ENCODE data around the gene GEN1.
"Not testable (repeated sequence)": the region's sequence is repeated elsewhere in the genome, so short reads cannot be mapped to it uniquely, and the experiment has no call there.

The GEN1 gene

DNA sequence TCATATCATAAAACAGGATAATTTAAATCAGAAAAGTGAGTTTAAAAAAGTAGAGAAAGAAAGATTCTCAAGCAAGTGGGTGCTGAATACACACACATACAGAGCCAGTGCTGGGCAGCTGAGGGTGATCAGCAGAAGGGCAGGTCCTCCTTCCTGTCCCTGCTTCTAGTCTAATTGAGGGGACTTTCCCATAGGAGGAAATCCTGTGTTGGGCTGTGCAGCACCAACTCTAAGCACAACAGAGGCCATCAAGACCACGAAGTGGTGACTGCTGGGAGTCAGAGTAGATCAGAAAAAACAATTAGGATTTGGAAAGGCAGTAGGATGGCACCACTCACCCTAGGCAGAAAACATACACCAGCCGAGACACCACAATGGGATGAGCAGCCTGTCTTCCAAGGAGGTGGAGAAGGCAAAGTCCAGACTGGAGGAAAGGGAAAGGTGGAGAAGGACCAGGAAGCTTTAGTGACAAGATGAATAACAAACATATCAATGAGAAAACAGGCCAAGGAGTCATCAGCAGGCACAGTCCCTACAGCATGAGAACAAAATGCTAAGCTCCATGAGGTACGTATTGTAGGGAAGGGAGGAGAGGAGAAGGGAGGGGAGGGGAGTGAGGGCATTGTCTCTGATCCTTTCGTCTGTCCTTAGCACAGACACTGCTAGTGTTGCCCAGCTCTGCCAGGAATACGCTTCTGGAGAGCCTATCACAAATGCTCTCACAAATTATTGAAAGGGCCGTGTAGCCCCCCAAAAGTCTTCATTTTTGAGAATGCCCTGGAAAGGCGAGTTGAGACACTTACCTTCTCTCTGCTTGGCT, 45.6 kb downstream of the GEN1 start:
- DNase-seq, result no peak

- no peak for DNase-seq
These were observed 46.3 kb downstream of the GEN1 start for GRCh38 chr2:17800219-17800618.

DNA sequence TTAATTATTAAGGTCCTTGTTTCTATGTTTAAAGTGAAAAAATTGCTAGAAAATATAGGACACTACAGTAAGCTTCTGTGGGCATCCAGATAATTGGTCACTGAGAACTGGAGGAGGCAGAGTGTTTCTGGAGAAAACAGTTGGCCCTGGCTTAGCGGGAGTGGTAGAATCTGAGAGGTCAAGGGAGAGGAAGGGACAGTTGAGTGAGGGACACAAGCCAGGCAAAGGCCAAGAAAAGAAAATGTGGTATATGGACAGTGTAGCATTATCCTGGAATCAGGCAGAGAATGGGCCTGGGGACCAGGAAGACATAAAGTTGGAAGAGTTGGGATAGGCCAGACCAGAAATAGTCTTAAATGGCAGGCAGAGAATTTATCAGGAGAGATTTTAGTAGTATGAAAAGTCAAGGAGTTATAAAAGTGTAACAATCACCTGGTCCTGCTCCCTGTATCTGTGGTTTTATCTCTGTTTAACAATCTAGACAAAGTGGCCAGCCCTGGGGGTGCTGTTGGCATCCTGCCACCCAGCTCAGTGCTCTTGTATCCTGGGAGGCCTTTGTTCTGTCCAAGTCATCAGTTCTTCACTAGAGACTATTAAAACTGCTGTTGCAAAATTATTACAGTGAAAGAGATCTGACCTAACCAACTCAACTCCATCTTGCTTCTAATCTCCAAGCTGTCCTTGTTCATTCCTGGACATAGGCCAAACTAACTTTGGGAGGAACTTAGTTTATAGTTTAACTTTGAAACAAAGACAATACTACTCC, 46.9 kb downstream of the GEN1 start:
- no peak for DNase-seq

GRCh38 chr2:17803497-17803896, 49.6 kb downstream of the GEN1 start:
- DNase-seq, result no peak

- DNase-seq, result no peak
These were observed 50.4 kb downstream of the GEN1 start for GRCh38 chr2:17804358-17804757.

- no peak for DNase-seq
These were observed 51.2 kb downstream of the GEN1 start for GRCh38 chr2:17805166-17805565.

DNA sequence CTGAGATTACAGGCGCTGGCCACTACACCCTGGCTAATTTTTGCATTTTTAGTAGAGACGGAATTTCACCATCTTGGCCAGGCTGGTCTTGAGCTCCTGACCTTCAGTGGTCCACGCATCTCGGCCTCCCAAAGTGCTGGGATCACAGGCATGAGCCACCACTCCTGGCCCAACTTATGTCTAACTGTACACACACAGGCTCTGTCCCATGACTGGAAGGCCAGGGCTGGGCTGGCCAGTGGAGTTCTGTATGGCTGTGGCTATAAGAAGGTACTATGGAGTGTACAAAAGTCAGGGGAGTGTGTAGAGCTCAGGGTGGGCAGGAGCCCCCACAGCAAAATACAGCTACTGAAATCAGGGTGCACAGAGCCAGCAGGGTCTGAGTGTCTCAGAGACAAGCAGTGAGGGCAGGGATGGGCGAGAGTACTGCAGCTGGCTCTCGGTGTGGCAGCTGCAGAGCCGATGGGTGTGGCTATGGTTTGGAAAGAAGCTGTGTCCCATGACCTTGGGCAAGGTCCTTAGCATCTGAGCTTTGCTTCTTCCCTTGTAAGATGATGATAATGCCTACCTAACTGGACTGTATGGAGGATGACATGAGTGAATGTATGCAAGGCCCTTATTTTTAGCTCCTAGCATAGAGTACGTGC, 51.9 kb downstream of the GEN1 start:
- no peak for DNase-seq

- no peak for DNase-seq
These were observed 59.2 kb downstream of the GEN1 start for GRCh38 chr2:17813010-17813741.

DNA sequence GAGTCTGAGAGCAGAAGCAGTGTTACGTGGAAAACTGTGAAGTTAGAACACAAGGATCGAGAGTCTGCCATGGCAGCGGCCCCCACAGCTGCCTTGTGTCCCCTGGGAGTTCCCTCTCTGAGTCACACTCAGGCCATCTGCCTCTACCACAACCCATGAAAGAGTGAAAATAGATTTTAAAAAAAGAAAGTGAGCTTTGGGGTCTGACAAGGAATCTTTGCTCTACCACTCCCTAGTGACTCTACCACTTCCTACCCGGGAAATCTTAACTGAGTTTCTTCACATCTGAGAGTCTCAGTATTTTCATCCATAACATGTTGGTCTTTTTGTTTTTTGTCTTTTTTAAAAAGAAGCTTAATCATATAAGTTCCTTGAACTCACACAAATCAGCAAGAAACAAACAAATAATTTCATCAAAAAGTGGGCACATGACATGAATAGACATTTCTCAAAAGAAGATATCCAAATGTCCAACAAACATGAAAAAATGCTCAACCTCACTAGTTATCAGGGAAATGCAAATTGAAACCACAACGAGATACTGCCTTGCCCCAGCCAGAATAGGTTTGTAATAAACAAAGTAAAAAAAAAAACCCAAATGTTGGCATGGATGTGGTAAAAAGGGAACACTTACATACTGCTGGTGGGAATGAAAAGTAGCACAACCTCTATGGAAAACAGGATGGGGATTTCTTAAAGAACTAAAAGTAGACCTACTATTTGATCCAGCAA, 60.0 kb downstream of the GEN1 start:
- DNase-seq, result no peak

DNA sequence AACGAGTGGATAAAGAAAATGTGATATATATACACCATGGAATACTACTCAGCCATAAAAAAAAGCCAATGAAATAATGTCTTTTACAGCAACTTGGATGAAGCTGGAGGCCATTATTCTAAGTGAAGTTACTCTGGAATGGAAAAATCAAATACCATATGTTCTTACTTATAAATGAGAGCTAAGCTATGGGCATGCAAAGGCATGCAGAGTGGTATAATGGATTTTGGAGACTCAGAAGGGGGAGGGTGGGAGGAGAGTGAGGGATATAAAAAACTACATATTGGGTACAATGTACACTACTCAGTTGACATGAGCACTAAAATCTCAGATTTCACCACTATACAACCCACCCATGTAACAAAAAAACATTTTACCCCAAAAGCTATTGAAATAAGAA, 60.7 kb downstream of the GEN1 start:
- no peak for DNase-seq

- no peak for DNase-seq
These were observed 61.7 kb downstream of the GEN1 start for GRCh38 chr2:17815468-17816184.

DNA sequence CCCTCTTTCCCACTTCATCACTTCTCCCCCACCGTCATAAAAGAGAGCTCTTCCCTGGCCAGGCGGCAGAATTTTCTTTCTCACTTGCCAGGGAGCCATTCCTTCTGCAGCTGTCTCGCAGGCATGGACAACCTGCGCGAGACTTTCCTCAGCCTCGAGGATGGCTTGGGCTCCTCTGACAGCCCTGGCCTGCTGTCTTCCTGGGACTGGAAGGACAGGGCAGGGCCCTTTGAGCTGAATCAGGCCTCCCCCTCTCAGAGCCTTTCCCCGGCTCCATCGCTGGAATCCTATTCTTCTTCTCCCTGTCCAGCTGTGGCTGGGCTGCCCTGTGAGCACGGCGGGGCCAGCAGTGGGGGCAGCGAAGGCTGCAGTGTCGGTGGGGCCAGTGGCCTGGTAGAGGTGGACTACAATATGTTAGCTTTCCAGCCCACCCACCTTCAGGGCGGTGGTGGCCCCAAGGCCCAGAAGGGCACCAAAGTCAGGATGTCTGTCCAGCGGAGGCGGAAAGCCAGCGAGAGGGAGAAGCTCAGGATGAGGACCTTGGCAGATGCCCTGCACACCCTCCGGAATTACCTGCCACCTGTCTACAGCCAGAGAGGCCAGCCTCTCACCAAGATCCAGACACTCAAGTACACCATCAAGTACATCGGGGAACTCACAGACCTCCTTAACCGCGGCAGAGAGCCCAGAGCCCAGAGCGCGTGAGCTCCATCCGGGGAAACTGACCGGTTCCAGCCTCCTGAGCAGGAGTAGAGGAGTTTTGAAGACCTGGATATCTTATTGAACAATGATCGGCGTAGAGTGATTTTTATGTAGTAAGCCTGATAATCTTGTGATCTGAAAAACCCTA, 62.7 kb downstream of the GEN1 start, which contains the start of gene MSGN1:
MSGN1 (plus strand) TSS at position 65 of the 850 bp plus-strand sequence; CDS start at position 124, 59 bp downstream.
- no peak for DNase-seq

- DNase-seq, result no peak
These were observed 64.4 kb downstream of the GEN1 start for GRCh38 chr2:17818235-17818815.

- no peak for DNase-seq
These were observed 67.1 kb downstream of the GEN1 start for GRCh38 chr2:17821080-17821479.

- DNase-seq, result no peak
These were observed 67.9 kb downstream of the GEN1 start for GRCh38 chr2:17821535-17822444.

GRCh38 chr2:17822445-17823117, 68.6 kb downstream of the GEN1 start:
- no peak for DNase-seq

GRCh38 chr2:17823646-17824045, 69.7 kb downstream of the GEN1 start:
- DNase-seq, result not testable (repeated sequence)

DNA sequence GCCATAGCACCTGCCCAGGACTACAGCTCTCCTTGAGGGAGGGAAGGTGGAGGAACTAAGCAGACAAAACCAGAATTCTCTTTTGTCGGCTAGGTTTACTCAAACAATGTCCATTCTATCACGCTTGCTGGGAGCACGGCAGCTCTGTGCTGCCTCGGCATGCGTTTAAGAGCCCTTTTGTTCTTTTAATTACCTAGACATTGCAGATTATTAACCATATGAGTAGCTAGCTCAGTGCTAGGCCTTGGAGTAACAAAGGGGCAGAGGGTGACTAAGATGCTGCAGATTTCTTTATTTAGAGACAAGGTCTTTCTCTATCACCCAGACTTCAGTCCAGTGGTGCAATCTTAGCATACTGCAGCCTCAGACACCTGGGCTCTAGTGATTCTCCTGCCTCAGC, 73.4 kb downstream of the GEN1 start:
- DNase-seq, result no peak

Measured in stimulated activated CD8-positive, alpha-beta memory T cell treated with anti-CD3 and anti-CD28 coated beads, Interleukin-4, amount 100 ng/mL, for 48 hours (primary cell).